Stimulated activated CD4-positive, alpha-beta T cell treated with anti-CD3 and anti-CD28 coated beads, Interleukin-4, amount 100 ng/mL, for 1 hour (primary cell): ENCODE data around the gene TMEM174.

Experiments
- DNase-seq: peaks from one replicate; pipeline ENCODE4 v3.0.0-alpha.2; 2020

The TMEM174 gene

DNA sequence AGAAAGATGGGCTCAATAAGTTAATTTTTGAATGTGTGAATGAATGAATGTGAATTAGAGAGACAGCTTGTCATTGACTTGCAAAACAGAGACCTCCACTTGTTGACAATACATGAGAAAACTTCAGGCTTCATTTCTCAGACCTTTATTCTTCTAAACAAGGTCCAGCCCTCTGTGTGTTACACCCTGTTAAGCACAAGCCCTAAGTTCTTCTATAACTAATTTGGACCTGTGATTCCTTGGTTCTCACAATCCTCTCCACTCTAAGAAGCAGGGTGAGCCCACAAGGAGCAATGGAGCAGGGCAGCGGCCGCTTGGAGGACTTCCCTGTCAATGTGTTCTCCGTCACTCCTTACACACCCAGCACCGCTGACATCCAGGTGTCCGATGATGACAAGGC, at the start of gene TMEM174:
TMEM174 (plus strand) TSS at position 243 of the 400 bp plus-strand sequence; CDS start at position 294, 51 bp downstream.
- DNase-seq: no peak

DNA sequence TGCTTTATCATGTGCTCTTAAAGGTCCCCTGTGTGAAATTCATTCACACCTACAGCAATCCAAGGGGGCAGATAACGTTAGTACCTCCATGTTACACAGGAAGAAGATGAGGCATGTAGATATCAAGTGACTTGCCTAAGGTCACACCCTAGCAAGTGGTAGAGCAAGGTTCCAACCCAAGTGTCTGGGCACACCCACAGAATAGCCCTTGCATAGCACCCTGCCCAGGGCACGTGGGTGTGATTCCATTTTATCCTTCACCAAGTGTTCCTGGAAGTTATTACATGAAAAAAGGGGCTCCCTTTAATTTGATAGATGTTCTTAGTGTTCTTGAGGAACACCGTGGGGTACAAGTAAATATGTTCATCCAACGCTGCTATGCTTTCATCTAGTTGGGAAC, 47.7 kb upstream of the TMEM174 start:
- DNase-seq: no peak

DNA sequence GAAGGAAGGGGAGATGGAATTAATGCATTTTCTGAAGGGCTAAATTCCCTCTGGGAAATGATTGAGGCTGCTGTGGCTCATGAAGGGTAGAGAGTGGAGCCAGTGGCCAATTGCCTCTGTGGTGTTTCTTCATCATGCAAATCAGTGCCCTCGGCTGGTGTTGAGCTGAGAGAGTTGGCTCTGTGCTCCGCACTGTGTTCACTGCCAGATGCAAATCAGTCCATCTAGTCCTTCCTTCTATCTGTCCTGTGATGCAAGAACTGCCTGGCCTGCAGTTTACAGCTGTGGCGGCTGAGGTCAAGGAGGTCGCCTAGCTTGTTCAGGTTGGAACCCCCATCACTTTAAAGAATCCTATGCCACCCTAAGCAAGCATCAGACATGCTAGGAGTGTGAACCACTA, 46.6 kb upstream of the TMEM174 start:
- no peak for DNase-seq

DNA sequence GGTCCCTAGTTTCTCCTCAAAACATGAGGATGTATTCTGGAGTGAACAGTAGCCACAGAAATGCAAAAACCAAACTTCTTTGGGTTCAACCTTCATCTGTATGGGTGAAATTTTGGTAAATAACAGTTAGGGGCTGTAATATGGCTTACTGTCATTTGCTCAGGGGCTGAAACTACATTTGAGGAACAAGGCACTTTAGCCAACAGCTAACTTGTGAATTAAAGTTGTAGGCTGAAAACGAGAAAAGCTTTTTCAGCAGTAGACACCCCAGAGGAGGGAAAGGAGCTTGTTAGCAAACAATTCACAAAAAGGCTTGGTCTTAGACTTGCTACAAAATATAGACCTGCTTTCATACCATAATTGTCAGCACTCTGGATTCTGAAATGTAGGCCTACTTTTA, 46.0 kb upstream of the TMEM174 start:
- no peak for DNase-seq

- no peak for DNase-seq
Observed at GRCh38 chr5:73129143-73129542, 43.9 kb upstream of the TMEM174 start.

GRCh38 chr5:73130811-73131210, 42.2 kb upstream of the TMEM174 start:
- DNase-seq: no peak

- no peak for DNase-seq
Observed at GRCh38 chr5:73131711-73132425, 41.1 kb upstream of the TMEM174 start.

DNA sequence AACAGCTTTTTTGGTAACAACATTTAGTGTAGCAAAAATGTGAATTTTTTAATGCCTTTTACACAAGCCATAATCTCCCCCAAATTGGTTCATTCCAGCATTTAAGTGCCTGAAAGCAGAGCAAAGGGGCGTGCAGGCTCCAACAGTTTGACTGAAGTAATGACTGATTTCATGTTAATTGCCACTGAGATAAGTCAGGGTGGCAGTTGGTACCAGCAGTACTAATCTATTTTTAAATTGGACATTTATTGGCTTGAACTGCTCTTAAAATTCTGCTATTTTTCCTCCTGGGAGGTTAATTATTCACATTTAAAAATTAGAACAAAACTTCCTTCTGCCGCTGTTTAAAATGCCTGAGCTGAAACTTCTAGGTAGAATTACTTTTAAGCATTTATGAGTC, 40.2 kb upstream of the TMEM174 start:
- DNase-seq: no peak

DNA sequence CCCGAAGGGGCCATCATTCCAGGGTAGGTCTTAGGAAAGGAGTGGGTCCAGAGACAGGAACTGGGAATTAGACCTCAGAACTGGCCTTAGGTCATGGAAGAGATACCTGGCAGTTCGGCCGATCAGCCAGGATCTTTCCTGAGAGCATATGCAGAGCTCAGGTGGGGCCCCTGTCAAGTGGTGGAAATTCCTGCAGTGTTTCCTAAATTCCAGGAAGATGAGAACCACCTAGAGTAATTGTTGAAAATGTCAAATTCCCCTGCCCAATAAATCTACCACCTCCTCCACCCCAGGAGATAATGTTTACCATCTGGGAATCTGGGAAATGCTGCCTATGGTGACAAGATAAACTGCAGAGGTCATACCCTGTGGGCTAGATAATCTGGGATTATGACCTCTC, 38.0 kb upstream of the TMEM174 start:
- no peak for DNase-seq

DNA sequence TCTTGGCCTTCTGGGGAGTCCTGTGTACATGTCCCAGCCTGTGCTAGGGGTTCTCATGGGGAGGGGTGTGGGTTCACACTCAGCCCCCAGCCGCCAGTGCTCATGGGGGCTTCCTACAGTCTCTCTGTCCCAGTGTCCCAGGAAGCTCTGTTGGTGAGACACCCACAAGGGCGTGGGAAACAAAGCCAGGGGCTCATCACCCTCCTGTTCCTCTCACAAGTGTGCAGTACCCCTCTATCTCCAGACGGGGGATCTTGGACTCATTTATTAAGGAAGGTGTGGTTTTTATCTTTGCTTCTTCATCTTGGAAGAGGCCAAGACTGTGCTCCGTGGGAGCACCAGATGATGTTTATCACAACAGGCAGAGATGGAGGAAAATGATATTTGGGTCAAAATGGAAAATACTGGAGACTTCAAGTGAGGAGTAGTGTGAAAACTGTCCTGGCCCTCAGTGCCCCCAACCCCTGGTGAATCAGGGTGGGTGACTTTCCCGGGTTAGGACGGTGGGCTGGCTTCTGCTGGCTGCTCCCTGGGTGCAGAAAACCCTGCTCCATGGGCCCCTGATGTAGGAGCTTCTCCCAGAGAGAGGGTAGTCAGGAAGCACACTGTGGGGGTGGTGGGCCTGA, 37.5 kb upstream of the TMEM174 start:
- DNase-seq: no peak

DNA sequence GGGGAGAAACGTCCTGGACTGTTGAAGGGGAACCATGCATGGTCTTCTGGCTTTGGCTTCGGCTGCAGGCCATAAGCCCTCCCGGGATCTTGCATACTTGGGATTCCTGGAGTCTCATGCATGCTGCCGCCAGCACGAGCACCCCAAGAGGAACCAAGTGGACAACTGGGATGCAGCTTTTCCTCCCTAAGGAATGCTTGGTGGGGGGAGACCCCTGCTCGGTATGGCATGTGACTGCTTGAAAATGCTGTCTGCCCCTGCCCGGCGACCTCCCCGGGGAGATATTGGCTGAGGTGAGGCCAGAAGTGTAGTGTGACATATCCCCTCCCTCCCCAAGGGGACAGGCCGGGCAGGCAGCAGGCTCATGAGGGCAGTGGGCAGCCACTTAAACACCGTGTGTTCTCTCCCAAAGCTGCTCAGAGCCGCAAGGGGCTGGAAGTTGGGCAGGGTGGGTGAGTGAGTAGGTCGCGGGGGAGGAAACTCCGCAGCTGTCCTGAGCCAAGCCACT, 36.9 kb upstream of the TMEM174 start:
- DNase-seq: no peak

DNA sequence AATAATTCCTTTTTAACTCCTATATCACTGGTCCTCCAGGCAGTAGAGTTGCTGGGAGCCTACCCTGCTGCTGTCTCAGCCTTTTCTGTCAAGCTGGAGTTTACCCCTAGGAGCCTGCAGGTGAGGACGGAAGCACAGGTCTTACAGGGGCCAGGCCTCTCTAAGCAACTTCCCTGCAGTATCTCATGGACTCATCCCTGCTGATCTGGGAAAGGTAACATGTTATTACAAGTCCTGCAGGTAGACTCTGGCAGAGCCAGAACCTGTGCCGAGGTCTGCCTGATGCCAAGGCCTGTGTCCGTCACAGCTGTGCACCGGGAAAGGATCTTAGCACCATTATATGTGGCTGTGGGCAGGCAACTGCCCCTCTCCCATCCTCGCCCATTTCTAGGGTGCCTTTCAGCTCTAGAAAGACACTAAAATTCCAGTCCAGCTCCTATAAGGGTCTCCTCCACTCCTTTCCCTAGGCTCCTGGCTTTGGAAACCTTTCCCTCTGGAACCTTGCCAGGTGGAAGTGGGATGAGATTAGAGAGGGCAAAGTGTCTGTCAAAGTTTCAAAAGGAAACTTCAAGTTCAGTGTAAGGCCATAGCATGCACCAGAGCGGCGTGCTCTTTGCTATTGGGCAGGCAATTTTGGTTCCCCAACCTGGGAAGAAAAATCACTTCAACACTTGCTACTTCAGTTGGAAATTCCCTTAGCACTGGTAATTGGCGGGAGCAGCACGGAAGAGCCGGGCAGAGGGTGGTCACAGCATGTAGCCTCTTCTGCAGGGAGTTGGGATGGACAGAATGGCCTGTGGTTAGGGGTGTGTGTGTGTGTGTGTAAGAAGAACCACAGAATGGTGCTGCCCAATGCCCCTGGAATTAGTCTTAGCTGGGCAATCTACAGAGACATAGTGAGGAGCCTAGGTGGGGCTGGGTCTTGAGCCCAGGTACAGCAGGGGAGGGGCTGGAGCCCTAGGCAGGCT, 35.1 kb upstream of the TMEM174 start:
- no peak for DNase-seq

DNA sequence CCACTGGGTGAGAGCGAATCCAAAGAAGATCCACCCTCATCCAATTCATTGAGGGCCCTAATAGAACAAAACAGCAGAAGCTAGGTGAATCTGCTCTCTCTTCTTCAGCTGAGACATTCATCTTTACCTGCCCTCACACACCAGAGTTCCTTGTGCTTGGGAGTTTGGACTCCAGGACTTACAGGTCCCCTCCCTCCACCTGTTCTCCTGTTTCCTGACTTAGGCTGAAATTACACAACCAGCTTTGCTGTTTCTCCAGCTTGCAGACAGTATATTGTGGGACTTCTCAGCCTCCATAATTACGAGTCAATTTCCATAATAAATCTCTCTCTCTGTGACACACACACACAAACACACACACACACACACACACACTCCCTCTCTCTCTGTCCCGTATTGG, 33.5 kb upstream of the TMEM174 start:
- DNase-seq: no peak

DNA sequence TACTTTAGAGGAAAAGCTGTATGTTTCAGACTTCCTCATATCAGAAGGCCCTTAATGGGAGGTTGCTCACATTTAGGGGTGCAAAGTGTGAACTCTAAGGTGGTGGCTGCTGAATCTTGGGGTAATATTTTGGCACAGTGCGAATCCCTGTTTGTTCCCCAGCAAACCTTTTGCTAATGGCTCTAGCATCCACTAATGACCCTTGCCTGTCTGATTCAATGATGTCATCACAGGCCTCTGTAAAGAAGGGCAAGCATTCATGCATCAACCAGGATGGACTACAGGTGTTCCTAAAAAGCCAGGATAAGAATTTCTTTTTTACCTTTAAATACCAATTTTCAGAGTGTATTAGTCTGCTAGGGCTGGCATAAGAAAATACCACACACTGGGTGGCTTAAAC, 32.2 kb upstream of the TMEM174 start:
- no peak for DNase-seq

- no peak for DNase-seq
Observed at GRCh38 chr5:73142035-73142434, 31.0 kb upstream of the TMEM174 start.

GRCh38 chr5:73143716-73144115, 29.3 kb upstream of the TMEM174 start:
- DNase-seq: no peak

DNA sequence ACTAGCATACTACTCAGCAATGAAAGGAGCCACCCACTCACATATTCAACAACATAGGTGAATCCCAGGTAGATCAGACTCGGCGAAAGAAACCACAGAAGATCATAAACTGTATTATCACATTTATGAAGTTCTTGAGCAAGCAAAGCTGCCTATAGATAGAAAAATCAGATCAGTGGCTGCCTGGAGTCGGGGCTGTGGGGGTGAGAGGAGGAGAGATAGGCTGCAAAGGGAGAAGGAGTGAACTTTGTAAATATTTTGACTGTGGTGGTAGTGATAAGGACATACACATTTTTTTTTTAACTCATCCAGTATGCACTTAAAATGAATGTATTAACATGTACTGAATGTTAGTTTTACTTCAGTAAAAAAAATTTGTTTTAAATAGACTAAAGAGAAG, 23.5 kb upstream of the TMEM174 start:
- no peak for DNase-seq

- DNase-seq: no peak
Observed at GRCh38 chr5:73150876-73151275, 22.1 kb upstream of the TMEM174 start.

GRCh38 chr5:73151766-73152410, 21.1 kb upstream of the TMEM174 start:
- no peak for DNase-seq

- DNase-seq: no peak
Observed at GRCh38 chr5:73152411-73153388, 20.3 kb upstream of the TMEM174 start.

GRCh38 chr5:73153513-73153912, 19.5 kb upstream of the TMEM174 start:
- no peak for DNase-seq
